GM18502 (cell line): ENCODE data around the gene B4GALNT3.

Source experiments
- ATAC-seq: cut with Tn5 transposase; IDR thresholded peaks from one replicate; pipeline ENCODE4 v1.9.1; 2021; ENCODE audit warnings: mild to moderate bottlenecking; ENCODE audit not compliant: unreplicated experiment, poor library complexity

Gene B4GALNT3

DNA sequence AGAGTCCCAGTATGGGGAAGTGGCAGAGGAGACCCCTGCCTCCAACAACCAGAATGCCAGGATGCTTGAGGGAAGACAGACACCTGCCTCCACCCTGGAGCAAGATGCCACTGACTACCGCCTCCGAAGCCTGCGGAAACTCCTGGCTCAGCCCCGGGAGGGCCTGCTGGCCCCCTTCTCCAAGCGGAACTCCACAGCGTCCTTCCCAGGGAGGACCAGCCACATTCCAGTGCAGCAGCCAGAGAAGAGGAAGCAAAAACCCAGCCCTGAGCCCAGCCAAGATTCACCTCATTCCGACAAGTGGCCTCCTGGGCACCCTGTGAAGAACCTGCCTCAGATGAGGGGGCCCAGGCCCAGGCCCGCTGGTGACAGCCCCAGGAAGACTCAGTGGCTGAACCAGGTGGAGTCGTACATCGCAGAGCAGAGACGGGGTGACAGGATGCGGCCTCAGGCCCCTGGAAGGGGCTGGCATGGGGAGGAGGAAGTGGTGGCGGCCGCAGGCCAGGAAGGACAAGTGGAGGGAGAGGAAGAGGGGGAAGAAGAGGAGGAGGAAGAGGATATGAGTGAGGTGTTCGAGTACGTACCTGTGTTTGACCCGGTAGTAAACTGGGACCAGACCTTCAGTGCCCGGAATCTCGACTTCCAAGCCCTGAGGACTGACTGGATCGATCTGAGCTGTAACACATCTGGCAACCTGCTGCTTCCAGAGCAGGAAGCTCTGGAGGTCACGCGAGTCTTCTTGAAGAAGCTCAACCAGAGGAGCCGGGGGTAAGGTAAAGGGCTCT lies 93.7 kb downstream of the B4GALNT3 start:
- no peak for ATAC-seq

DNA sequence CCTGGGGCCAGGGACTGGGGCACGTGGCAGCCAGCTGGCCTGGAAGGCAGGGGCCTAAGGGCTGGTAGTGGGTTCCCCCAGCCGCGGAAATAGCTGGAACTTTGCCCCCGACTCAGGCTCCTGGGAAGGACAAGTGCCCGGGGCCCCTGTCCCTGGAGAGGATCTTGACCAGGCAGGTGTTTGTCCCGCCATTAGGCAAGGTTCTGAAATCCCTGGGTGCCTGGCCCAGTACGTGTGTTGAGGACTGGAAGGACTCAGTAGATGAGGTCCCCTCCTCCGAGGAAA lies 94.2 kb downstream of the B4GALNT3 start:
- no peak for ATAC-seq

- ATAC-seq: no peak
Observed at GRCh38 chr12:556498-556897, 96.8 kb downstream of the B4GALNT3 start.

DNA sequence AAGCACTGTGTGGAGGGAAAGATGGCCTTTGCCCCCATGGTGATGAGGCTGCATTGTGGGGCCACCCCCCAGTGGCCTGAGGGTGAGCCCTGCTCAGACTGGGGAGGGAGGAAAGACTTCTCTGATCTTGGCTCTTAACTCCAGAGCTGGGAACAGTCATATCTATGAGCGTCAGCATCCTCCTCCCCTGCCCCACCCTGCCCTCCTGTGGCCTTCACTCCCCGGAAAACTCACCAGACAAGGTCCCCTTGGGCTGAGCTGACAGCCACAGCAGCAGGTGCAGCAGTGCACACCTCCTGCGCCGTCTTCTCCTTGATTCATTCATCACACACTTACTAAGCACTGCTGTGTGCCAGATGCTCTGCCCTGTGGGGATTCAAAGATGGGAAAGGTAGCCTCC lies 98.8 kb downstream of the B4GALNT3 start:
- no peak for ATAC-seq

DNA sequence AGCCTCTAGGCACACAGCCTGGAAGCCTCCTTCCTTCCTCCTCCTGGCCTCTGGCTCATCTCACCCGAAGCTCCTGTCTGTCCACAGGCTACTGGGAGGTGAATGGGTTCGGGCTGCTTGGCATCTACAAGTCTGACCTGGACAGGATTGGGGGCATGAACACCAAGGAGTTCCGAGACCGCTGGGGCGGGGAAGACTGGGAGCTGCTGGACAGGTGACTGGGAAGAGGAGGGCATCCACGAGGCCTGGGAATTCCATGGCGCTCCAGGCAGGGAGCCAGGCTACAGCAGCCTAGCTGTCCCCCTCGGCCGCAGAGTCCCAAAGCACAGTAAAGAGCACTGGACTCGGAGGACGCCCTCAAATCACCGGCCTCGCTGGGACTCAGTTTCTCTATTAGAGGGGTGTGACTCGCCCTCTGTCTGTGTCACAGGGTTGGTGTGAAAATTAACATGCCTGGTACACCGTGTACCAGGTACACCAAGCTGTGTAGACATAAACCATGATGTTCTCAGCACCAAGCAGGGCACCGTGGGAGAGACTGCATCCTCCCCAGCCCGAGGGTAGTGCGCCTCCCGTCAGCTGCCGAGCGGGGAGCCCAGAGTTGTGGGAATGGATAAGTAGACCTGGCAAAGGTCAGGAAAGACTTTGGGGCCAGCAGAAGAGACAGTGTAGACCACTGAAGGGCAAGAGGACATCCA lies 99.6 kb downstream of the B4GALNT3 start:
- no peak for ATAC-seq

GRCh38 chr12:559906-560455 lies 100.2 kb downstream of the B4GALNT3 start:
- ATAC-seq: no peak

GRCh38 chr12:560691-561390 lies 101.1 kb downstream of the B4GALNT3 start:
- no peak for ATAC-seq

GRCh38 chr12:561391-561705 lies 101.6 kb downstream of the B4GALNT3 start:
- ATAC-seq: no peak

- ATAC-seq: no peak
Observed at GRCh38 chr12:561908-562593, 102.3 kb downstream of the B4GALNT3 start.

DNA sequence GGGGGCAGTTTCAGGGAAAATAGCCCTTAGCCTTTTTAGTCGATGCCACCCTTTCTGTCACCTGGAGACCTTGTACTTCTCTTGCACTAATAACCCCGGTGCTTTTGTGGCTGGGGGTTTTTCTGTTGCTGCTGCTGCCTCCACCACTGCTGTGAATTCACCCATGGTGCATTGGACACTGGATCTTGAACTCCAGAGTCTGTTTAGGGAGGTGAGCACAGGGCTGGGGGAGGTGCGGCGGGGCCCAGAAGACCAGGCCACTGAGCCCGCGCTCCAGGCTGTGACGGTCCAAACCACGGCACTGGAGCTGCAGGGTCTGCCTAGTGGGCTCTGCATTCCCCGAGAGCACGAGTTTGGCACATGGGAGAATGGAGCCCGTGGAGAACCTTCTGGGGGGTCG lies 102.9 kb downstream of the B4GALNT3 start:
- ATAC-seq: no peak

GRCh38 chr12:563250-563781 lies 103.6 kb downstream of the B4GALNT3 start:
- no peak for ATAC-seq

DNA sequence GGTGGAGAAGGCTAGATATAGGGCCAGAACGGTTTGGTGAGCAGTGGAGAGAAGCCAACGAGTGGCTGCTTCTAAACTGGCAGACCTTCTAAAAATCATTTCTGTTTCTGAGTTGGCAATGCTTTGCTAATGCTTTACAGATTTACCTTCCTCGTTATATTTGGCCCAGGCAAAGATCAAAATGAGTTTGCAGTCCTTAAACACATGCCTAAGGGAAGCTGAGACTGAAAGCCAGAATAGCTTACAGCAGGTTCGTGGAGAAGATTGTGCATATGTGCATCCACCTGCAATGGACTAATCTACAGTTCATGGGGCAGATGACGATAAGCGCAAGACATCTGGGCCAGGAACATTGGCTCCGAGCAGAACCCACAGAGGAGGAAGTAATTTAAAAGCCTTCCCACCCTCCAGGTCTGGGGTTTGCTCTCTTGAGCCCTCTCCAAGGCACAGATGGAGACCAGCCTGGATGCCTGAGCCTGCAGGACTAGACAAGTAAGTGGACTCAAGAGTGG lies 104.1 kb downstream of the B4GALNT3 start:
- no peak for ATAC-seq

- no peak for ATAC-seq
Observed at GRCh38 chr12:565161-565560, 105.4 kb downstream of the B4GALNT3 start.

GRCh38 chr12:565589-566105 lies 105.9 kb downstream of the B4GALNT3 start:
- no peak for ATAC-seq

GRCh38 chr12:568486-568885 lies 108.7 kb downstream of the B4GALNT3 start:
- ATAC-seq: no peak

DNA sequence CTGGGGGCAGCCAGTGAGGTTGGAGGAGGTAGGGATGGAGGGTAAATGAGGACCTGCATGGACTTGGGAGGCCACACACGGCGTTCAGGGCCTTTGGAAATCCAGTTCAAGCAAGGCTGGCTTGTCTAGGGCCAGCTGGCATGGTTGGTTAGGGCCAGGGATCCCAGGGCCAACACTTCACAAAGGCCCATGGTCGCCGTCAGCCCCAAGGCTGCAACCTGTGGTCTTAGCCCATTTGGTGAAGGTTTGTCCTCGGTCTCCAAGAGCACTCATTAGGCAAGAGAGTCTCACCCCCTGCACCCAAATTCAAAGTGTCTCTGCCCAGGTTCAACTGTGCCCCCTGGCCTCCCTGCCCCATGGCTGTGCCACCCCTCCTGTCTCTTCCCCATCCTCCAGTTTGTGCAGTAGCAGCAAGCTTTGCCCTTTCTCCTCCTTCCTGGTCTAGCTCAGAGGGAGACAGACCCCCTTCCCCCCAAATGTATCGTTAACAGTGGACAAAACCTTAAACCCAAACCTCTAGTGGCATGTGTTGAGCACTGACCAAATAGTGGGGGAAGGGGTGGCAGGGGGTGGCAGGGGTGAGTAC lies 109.4 kb downstream of the B4GALNT3 start:
- ATAC-seq: no peak

GRCh38 chr12:569803-570434 lies 110.2 kb downstream of the B4GALNT3 start:
- ATAC-seq: peak; percentile 66

DNA sequence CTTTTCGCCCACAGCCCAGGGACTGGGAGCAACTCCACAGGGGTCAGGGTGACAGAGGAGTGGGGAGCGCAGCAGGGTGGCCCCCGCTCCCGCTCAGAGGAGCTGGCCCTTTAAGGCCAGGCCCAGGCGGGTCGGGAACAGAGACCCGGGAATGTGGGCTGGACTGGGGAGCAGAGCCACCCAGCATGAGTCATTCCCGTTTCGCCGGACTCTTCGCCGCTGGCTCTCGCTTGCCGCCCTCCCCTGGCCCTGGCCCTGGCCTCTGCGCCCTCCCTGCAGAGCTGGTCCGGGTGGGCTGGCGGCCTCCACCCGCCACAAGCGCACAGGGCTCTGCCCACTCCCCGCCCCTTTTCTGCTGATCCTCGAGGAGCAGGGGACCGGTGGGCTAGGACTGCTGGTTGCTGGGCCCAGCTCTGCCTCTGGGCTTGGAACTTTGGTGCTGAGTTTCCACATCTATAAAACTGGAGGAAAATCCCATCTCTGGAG lies 110.7 kb downstream of the B4GALNT3 start:
- ATAC-seq: no peak
